Muscle layer of duodenum (tissue), 2 donors: ENCODE measurements around the gene PYY.
A peak's percentile ranks its signal among the peaks of the same experiment; 100 is the strongest.
"Not testable (repeated sequence)": the region's sequence is repeated elsewhere in the genome, so short reads cannot be mapped to it uniquely, and the experiment has no call there.

ENCODE experiments used
- H3K27ac ChIP-seq: one replicate; pipeline ENCODE4 v1.7.0; 2013; ENCODE audit warnings: mild to moderate bottlenecking, low read length
- H3K27me3 ChIP-seq: one replicate; pipeline ENCODE4 v1.7.0; 2013; ENCODE audit warnings: low read depth, mild to moderate bottlenecking, control low read depth, low read length
- H3K36me3 ChIP-seq, 2 donors: one replicate each; pipeline ENCODE4 v1.7.0; 2013; ENCODE audit warnings: low read length in 2 of 2, control low read depth in 1 of 2, mild to moderate bottlenecking in 1 of 2; ENCODE audit not compliant: insufficient read depth in 2 of 2, control insufficient read depth in 1 of 2
- H3K4me1 ChIP-seq, 2 donors: one replicate each; pipeline ENCODE4 v1.7.0; 2013; ENCODE audit warnings: low read length in 2 of 2, mild to moderate bottlenecking in 2 of 2, control low read depth in 1 of 2, moderate library complexity in 1 of 2; ENCODE audit not compliant: insufficient read depth in 2 of 2, control insufficient read depth in 1 of 2
- H3K4me3 ChIP-seq, 2 donors: one replicate each; pipeline ENCODE4 v1.7.0; 2013; ENCODE audit warnings: low read length in 2 of 2, low read depth in 1 of 2, mild to moderate bottlenecking in 1 of 2
- H3K9me3 ChIP-seq, 2 donors: one replicate each; pipeline ENCODE4 v1.7.0; 2013; ENCODE audit warnings: low read length in 2 of 2, control low read depth in 1 of 2, mild to moderate bottlenecking in 1 of 2; ENCODE audit not compliant: control insufficient read depth in 1 of 2
- donor health status: healthy.

The PYY gene

GRCh38 chr17:43961292-43961691 is 7.6 kb upstream of the PYY start:
- not testable (repeated sequence) for H3K9me3 ChIP-seq, H3K4me1 ChIP-seq, H3K27ac ChIP-seq, H3K36me3 ChIP-seq, H3K27me3 ChIP-seq, H3K4me3 ChIP-seq

- Histone ChIP-seq H3K36me3 (no peaks in the 10 kb centered on the region), H3K27me3 (peaks cover 7% of the 10 kb centered on the region)
Measured at GRCh38 chr17:43958748-43959352, 5.1 kb upstream of the PYY start.

GRCh38 chr17:43956222-43956621 is 2.5 kb upstream of the PYY start:
- Histone ChIP-seq H3K4me1 (peaks cover 0 to 9% of the 10 kb centered on the region in 2 donors), H3K4me3 (no peak overlapping the region), H3K9me3 (no peaks in the 10 kb centered on the region), H3K27me3 (peaks cover 31% of the 10 kb centered on the region), H3K36me3 (no peaks in the 10 kb centered on the region), H3K27ac (no peak overlapping the region)

More at GRCh38 chr17:43958748-43959352, 5.1 kb upstream of the PYY start:
- Histone ChIP-seq H3K4me3 (no peak overlapping the region), H3K4me1 (no peaks in the 10 kb centered on the region), H3K9me3 (no peaks in the 10 kb centered on the region), H3K27ac (no peak overlapping the region)

- Histone ChIP-seq H3K36me3 (no peaks in the 10 kb centered on the region), H3K9me3 (no peaks in the 10 kb centered on the region), H3K4me3 (peak overlapping the region in 1 of 2 donors; percentile 6), H3K27ac (no peak overlapping the region), H3K4me1 (peaks cover 0 to 9% of the 10 kb centered on the region in 2 donors), H3K27me3 (peaks cover 36% of the 10 kb centered on the region)
Measured at GRCh38 chr17:43952724-43953666, 745 bp downstream of the PYY start.

- H3K27me3 ChIP-seq, result peaks cover 36% of the 10 kb centered on the region
- no peaks in the 10 kb centered on the region for H3K9me3 ChIP-seq
- no peak overlapping the region for H3K27ac ChIP-seq
- no peaks in the 10 kb centered on the region for H3K36me3 ChIP-seq
- H3K4me3 ChIP-seq, result no peak overlapping the region
- H3K4me1 ChIP-seq, result peaks cover 0 to 9% of the 10 kb centered on the region in 2 donors
Measured at GRCh38 chr17:43952351-43952723, 1.4 kb downstream of the PYY start.

GRCh38 chr17:43951750-43952149 is 2.0 kb downstream of the PYY start:
- Histone ChIP-seq H3K4me3 (no peak overlapping the region), H3K27ac (no peak overlapping the region), H3K9me3 (no peaks in the 10 kb centered on the region), H3K4me1 (peaks cover 0 to 9% of the 10 kb centered on the region in 2 donors), H3K36me3 (no peaks in the 10 kb centered on the region), H3K27me3 (peaks cover 36% of the 10 kb centered on the region)

GRCh38 chr17:43950554-43950953 is 3.2 kb downstream of the PYY start:
- peaks cover 0 to 9% of the 10 kb centered on the region in 2 donors for H3K4me1 ChIP-seq
- H3K27me3 ChIP-seq, result peaks cover 36% of the 10 kb centered on the region
- H3K27ac ChIP-seq, result no peak overlapping the region
- H3K9me3 ChIP-seq, result no peaks in the 10 kb centered on the region
- H3K36me3 ChIP-seq, result no peaks in the 10 kb centered on the region
- H3K4me3 ChIP-seq, result no peak overlapping the region

- Histone ChIP-seq H3K27ac (no peak overlapping the region), H3K4me1 (peaks cover 0 to 9% of the 10 kb centered on the region in 2 donors), H3K27me3 (peaks cover 36% of the 10 kb centered on the region), H3K9me3 (no peaks in the 10 kb centered on the region), H3K36me3 (no peaks in the 10 kb centered on the region), H3K4me3 (no peak overlapping the region)
Measured at GRCh38 chr17:43949781-43950180, 4.0 kb downstream of the PYY start.

GRCh38 chr17:43946781-43947180 is 7.0 kb downstream of the PYY start:
- Histone ChIP-seq H3K4me3 (no peak overlapping the region), H3K4me1 (no peaks in the 10 kb centered on the region)

GRCh38 chr17:43945074-43945829 is 8.5 kb downstream of the PYY start:
- Histone ChIP-seq H3K4me1 (no peaks in the 10 kb centered on the region), H3K4me3 (no peak overlapping the region), H3K36me3 (no peaks in the 10 kb centered on the region), H3K9me3 (no peaks in the 10 kb centered on the region), H3K27me3 (no peaks in the 10 kb centered on the region), H3K27ac (no peak overlapping the region)

More at GRCh38 chr17:43946781-43947180, 7.0 kb downstream of the PYY start:
- Histone ChIP-seq H3K9me3 (no peaks in the 10 kb centered on the region), H3K27ac (no peak overlapping the region), H3K27me3 (peaks cover 10% of the 10 kb centered on the region), H3K36me3 (no peaks in the 10 kb centered on the region)

- Histone ChIP-seq H3K9me3 (no peaks in the 10 kb centered on the region), H3K4me1 (peaks cover 0 to 4% of the 10 kb centered on the region in 2 donors), H3K36me3 (no peaks in the 10 kb centered on the region), H3K27ac (no peak within 1 kb of the TSS), H3K4me3 (no peak within 1 kb of the TSS), H3K27me3 (no peaks in the 10 kb centered on the region)
Measured at GRCh38 chr17:43942051-43942685, 11.6 kb downstream of the PYY start, which contains the start of gene PPY. PPY (minus strand) TSS chr17:43942476; CDS start chr17:43941654, 822 bp downstream.
